PFSK-1 (cell line): Measurements from ENCODE around the gene NEURL1B.

Experiments
- REST ChIP-seq, 2 experiments: IDR thresholded peaks; 2 replicates each; pipeline versions ENCODE4 v1.6.1 to v1.8.0; 2011 to 2012; ENCODE audit warnings: low read depth in 2 of 2, low read length in 2 of 2, control low read depth in 1 of 2, inconsistent platforms in 1 of 2, mild to moderate bottlenecking in 1 of 2, moderate library complexity in 1 of 2; ENCODE audit not compliant: insufficient read depth in 1 of 2
- TAF1 ChIP-seq: IDR thresholded peaks from 2 replicates; pipeline ENCODE4 v1.6.1; 2012; ENCODE audit warnings: low read length, control low read depth, borderline replicate concordance; ENCODE audit not compliant: insufficient read depth

GRCh38 chr5:172642051-172642409 lies 967 bp downstream of the NEURL1B start:
- TF ChIP-seq REST (IDR thresholded peaks at IDR 0.05; ENCODE audit: insufficient read depth in 1 of 2, low read depth in 2 of 2, low read length in 2 of 2): no peak
- TF ChIP-seq TAF1: no peak
